Endothelial cell of umbilical vein (primary cell): ENCODE measurements around the gene SLC1A4. TPM values are rescaled to one million over a fixed set of nuclear protein-coding genes. Genes with fewer than 3 reads are reported as not detected.
A peak's percentile ranks its signal among the peaks of the same experiment; 100 is the strongest.

Source experiments
- BruUV-seq: library from RNA; stranded (reverse); fragments of 400-500 nt; replicated peaks from 2 replicates; lab custom pipeline; 2021; lab: Mats Ljungman, UMichigan
- CTCF ChIA-PET: fragments of 300-600, 350-600 bp; sonication (Branson Sonifier 250); formaldehyde crosslinking; loops from one replicate; lab custom pipeline; 2021; ENCODE audit warnings: antibody characterized with exemption, inconsistent platforms; lab: Charles Lee
- POLR2A ChIA-PET: fragments of 300-600, 350-600 bp; sonication (Branson Sonifier 250); formaldehyde crosslinking; loops from one replicate; lab custom pipeline; 2021; ENCODE audit warnings: antibody characterized with exemption, inconsistent platforms; lab: Charles Lee
- DNase-seq: peaks from one replicate; pipeline ENCODE4 v3.0.0-alpha.2; 2011; ENCODE audit warnings: low read depth, low spot score
- FAIRE-seq: peaks from 2 replicates; lab custom pipeline; 2011; peaks lifted over from hg19 to GRCh38; lab: Jason Lieb, UNC
- H2AFZ ChIP-seq: 2 replicates; pipeline ENCODE4 v1.6.0; 2012; ENCODE audit warnings: low read depth, low read length, control low read depth, inconsistent platforms
- H3K27ac ChIP-seq: 2 replicates; pipeline ENCODE4 v1.5.1; 2011; ENCODE audit warnings: low read depth, mild to moderate bottlenecking, control low read depth, low read length, moderate library complexity; ENCODE audit not compliant: insufficient read depth
- H3K27me3 ChIP-seq, 2 experiments: 2 replicates each; pipeline versions ENCODE4 v1.6.0 to v1.6.1; 2011; ENCODE audit warnings: low read length in 2 of 2, mixed read lengths in 1 of 2; ENCODE audit not compliant: control insufficient read depth in 2 of 2, insufficient read depth in 2 of 2
- H3K36me3 ChIP-seq, 2 experiments: 2 replicates in 1 of 2; 3 replicates in 1 of 2; pipeline ENCODE4 v1.5.1; 2011; ENCODE audit warnings: low read length in 2 of 2, mild to moderate bottlenecking in 1 of 2, moderate library complexity in 1 of 2; ENCODE audit not compliant: control insufficient read depth in 2 of 2, insufficient read depth in 2 of 2; ENCODE audit errors: extremely low read depth in 1 of 2
- H3K4me1 ChIP-seq: 3 replicates; pipeline ENCODE4 v1.5.1; 2011; ENCODE audit warnings: mild to moderate bottlenecking, low read length; ENCODE audit not compliant: control insufficient read depth, insufficient read depth; ENCODE audit errors: extremely low read depth
- H3K4me2 ChIP-seq: 2 replicates; pipeline ENCODE4 v1.6.1; 2011; ENCODE audit warnings: low read length, control low read depth, mixed read lengths; ENCODE audit not compliant: insufficient read depth
- H3K4me3 ChIP-seq, 3 experiments: fragments of 200-600 bp in 1 of 3; sonication (generic), shearing (Covaris generic) in 1 of 3; replicated peaks in 1 of 3; 2 replicates each; pipeline ENCODE4 v1.5.1; 2011 to 2016; ENCODE audit warnings: control low read depth in 3 of 3, low read length in 3 of 3, mild to moderate bottlenecking in 2 of 3, inconsistent platforms in 1 of 3, low read depth in 1 of 3, moderate library complexity in 1 of 3; ENCODE audit not compliant: insufficient read depth in 1 of 3
- H3K79me2 ChIP-seq: 2 replicates; pipeline ENCODE4 v1.6.0; 2012; ENCODE audit warnings: low read length, inconsistent platforms; ENCODE audit not compliant: control insufficient read depth, insufficient read depth
- H3K9ac ChIP-seq: replicated peaks from 2 replicates; pipeline ENCODE3; 2011; ENCODE audit warnings: low read length, control low read depth; ENCODE audit not compliant: insufficient read depth; ENCODE audit errors: extremely low read depth
- H3K9me1 ChIP-seq: replicated peaks from 3 replicates; pipeline ENCODE4 v1.6.0; 2011; ENCODE audit warnings: mild to moderate bottlenecking, low read length; ENCODE audit not compliant: control insufficient read depth, insufficient read depth; ENCODE audit errors: extremely low read depth
- H3K9me3 ChIP-seq: replicated peaks from 2 replicates; pipeline ENCODE4 v1.5.1; 2012; ENCODE audit warnings: low read length, inconsistent platforms; ENCODE audit not compliant: control insufficient read depth, insufficient read depth
- H4K20me1 ChIP-seq: replicated peaks from 2 replicates; pipeline ENCODE3; 2011; ENCODE audit warnings: mild to moderate bottlenecking, low read length; ENCODE audit not compliant: control insufficient read depth, insufficient read depth; ENCODE audit errors: extremely low read depth
- FOS ChIP-seq: IDR thresholded peaks from 2 replicates; pipeline ENCODE4 v1.6.1; 2011; ENCODE audit warnings: mild to moderate bottlenecking, low read length, moderate library complexity, borderline replicate concordance; ENCODE audit not compliant: insufficient read depth
- GATA2 ChIP-seq: IDR thresholded peaks from 2 replicates; pipeline ENCODE4 v1.7.0; 2011; ENCODE audit warnings: low read depth, mild to moderate bottlenecking, moderate library complexity, mixed read lengths, low read length; ENCODE audit not compliant: insufficient read length, insufficient read depth
- JUN ChIP-seq: IDR thresholded peaks from 2 replicates; pipeline ENCODE4 v1.6.1; 2011; ENCODE audit warnings: borderline replicate concordance, low read depth; ENCODE audit not compliant: insufficient read length, insufficient read depth
- dilution Hi-C: fragments of 300-500 bp; cut with MboI; formaldehyde crosslinking; loops from one replicate; pipeline ENCODE4 v1.15.0; 2019; ENCODE audit warnings: low sequenced_read_pairs; ENCODE audit not compliant: extremely low pct_ligation_motif_present
- intact Hi-C: fragments of 100-400 bp; cut with micrococcal nuclease; formaldehyde crosslinking; loops from one replicate; pipeline ENCODE4 v1.10.0; 2022
- polyA plus RNA-seq, 4 experiments: library from polyadenylated mRNA; depleted of rRNA in 3 of 4; stranded (reverse) in 3 of 4; unstranded in 1 of 4; fragments of >200 nt; gene quantifications; 2 replicates each; pipeline versions ENCODE4 v1.2.1 to v1.2.3, GENCODE V29; 2011 to 2012; ENCODE audit warnings: missing spikeins in 1 of 4
- total RNA-seq: library from RNA; stranded (reverse); gene quantifications from 2 replicates; pipeline ENCODE4 v1.2.3, GENCODE V29; 2021
- TF ChIP-seq, protein P1 (sequence below): IDR thresholded peaks from 2 replicates; pipeline ENCODE4 v1.6.1; 2011; ENCODE audit not compliant: insufficient read depth, insufficient read length
- TF ChIP-seq, protein P2 (sequence below), 2 donors: IDR thresholded peaks; 1 replicate in 1 of 2; 2 replicates in 1 of 2; pipeline ENCODE4 v1.5.1; 2011; ENCODE audit warnings: low read length in 2 of 2, mild to moderate bottlenecking in 2 of 2, moderate library complexity in 2 of 2, control low read depth in 1 of 2, inconsistent platforms in 1 of 2, low read depth in 1 of 2; ENCODE audit not compliant: insufficient read depth in 1 of 2; ENCODE audit errors: extremely low read depth in 1 of 2

SLC1A4 gene
- total and polyA plus RNA-seq, 2 donors (not counting 3 experiments of a cell fraction or from before 2014, with no cell fraction given): 9.9 to 13.9 TPM

DNA sequence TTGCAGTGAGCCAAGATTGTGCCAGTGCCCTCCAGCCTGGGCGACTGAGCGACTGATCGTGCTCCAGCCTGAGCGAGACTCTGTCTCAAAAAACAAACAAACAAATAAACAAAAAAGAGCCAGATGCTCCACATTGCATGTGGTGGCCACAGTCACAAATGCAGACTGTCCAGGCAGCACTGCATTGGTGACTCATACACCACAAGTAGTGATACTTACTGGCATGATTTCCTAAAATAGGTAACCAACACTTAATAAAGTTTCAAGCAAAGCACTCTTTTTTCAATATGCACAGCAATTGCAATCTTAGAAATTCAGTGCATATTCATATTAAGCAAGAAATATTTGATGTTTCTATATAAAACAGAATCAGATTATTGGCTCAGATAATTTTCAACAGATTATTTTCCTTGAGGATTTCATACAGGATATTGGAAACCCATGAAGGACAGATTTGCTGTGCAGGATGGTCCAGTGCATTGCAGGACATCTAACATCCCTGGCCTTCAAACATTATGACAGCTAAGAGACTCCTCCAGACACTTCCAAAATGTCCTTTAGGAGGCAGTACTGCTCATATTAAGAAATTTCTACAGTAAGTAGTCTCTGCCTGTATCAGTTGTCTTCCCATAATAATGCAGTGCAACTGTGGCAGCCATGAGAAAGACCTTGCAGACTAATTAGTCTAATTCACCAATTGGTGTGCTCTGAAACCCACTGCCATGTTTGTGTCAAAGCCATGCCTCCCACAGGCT lies 10.5 kb upstream of the SLC1A4 start:
- TF ChIP-seq, protein P1, sequence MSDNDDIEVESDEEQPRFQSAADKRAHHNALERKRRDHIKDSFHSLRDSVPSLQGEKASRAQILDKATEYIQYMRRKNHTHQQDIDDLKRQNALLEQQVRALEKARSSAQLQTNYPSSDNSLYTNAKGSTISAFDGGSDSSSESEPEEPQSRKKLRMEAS: no peak
- TF ChIP-seq FOS (peak; percentile 37), GATA2 (no peak), JUN (peak; percentile 5)
- TF ChIP-seq, protein P2, sequence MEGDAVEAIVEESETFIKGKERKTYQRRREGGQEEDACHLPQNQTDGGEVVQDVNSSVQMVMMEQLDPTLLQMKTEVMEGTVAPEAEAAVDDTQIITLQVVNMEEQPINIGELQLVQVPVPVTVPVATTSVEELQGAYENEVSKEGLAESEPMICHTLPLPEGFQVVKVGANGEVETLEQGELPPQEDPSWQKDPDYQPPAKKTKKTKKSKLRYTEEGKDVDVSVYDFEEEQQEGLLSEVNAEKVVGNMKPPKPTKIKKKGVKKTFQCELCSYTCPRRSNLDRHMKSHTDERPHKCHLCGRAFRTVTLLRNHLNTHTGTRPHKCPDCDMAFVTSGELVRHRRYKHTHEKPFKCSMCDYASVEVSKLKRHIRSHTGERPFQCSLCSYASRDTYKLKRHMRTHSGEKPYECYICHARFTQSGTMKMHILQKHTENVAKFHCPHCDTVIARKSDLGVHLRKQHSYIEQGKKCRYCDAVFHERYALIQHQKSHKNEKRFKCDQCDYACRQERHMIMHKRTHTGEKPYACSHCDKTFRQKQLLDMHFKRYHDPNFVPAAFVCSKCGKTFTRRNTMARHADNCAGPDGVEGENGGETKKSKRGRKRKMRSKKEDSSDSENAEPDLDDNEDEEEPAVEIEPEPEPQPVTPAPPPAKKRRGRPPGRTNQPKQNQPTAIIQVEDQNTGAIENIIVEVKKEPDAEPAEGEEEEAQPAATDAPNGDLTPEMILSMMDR (IDR thresholded peaks at IDR 0.05; ENCODE audit: extremely low read depth in 1 of 2, insufficient read depth in 1 of 2, low read depth in 1 of 2, low read length in 2 of 2): peak in 1 of 2 donors; percentile 22
- Histone ChIP-seq H3K27me3 (peaks cover 0 to 2% of the 10 kb centered on the region in 2 experiments), H4K20me1 (no peaks in the 10 kb centered on the region), H3K9ac (no peak overlapping the region), H3K9me1 (no peaks in the 10 kb centered on the region), H3K4me3 (no peak overlapping the region), H3K27ac (no peak overlapping the region), H3K79me2 (no peaks in the 10 kb centered on the region), H3K4me1 (peaks cover 7% of the 10 kb centered on the region), H3K9me3 (no peaks in the 10 kb centered on the region), H2AFZ (no peak overlapping the region), H3K36me3 (no peaks in the 10 kb centered on the region), H3K4me2 (no peak overlapping the region)
- POLR2A ChIA-PET: no interaction called here
- dilution Hi-C loops: no loop called here
- CTCF ChIA-PET: interaction anchor here (0.7 to 3.0 kb wide), 14 partner anchors 9 to 208 kb away, joined by 3 to 16 read pairs (median 5); no protein-coding TSS in a partner anchor
- BruUV-seq: no TSS peak
- intact Hi-C loops: loop anchor here (1.0 kb wide), 1 partner anchor 62 kb away; no protein-coding TSS in a partner anchor
- FAIRE-seq: no peak
- peak; percentile 30 for DNase-seq
